Heart left ventricle (tissue), 16 donors: Measurements from ENCODE around the gene RIPK4. TPM values are rescaled to one million over a fixed set of nuclear protein-coding genes. Genes with fewer than 3 reads are reported as not detected.

Source experiments
- ATAC-seq, 4 donors: fragments of 200-7000 bp; cut with Tn5 transposase; one replicate each; pipeline ENCODE4 v1.9.1; 2020 to 2022; ENCODE audit warnings: moderate library complexity in 4 of 4, mild to moderate bottlenecking in 3 of 4, moderate number of reproducible peaks in 1 of 4
- DNase-seq, 5 donors: peaks; one replicate each; pipeline ENCODE4 v3.0.0-alpha.2; 2020
- H3K27ac ChIP-seq, 12 donors: fragments of 200-600 bp; sonication (generic) in 4 of 12; one replicate each; pipeline versions ENCODE4 v1.5.0 to v1.8.0; 2016 to 2022; ENCODE audit warnings: mild to moderate bottlenecking in 2 of 12
- H3K27me3 ChIP-seq, 9 donors: fragments of 200-600 bp; sonication (generic) in 2 of 9; one replicate each; pipeline versions ENCODE4 v1.5.1 to v1.8.0; 2016 to 2022; ENCODE audit warnings: mild to moderate bottlenecking in 3 of 9
- H3K36me3 ChIP-seq, 9 donors: fragments of 200-600 bp; sonication (generic) in 2 of 9; one replicate each; pipeline versions ENCODE4 v1.5.0 to v1.8.0; 2018 to 2022; ENCODE audit warnings: mild to moderate bottlenecking in 2 of 9
- H3K4me1 ChIP-seq, 12 donors: fragments of 200-600 bp; sonication (generic) in 4 of 12; one replicate each; pipeline versions ENCODE4 v1.5.0 to v1.8.0; 2016 to 2022; ENCODE audit warnings: mild to moderate bottlenecking in 3 of 12
- H3K4me3 ChIP-seq, 12 donors: fragments of 200-600 bp; sonication (generic) in 4 of 12; one replicate each; pipeline versions ENCODE4 v1.5.0 to v1.8.0; 2017 to 2022; ENCODE audit warnings: mild to moderate bottlenecking in 9 of 12, moderate library complexity in 4 of 12
- H3K9me3 ChIP-seq, 12 donors: fragments of 200-600 bp; sonication (generic) in 4 of 12; one replicate each; pipeline versions ENCODE4 v1.5.0 to v1.8.0; 2016 to 2022; ENCODE audit warnings: mild to moderate bottlenecking in 1 of 12
- CTCF ChIP-seq, 12 donors: fragments of 200-600 bp; sonication (generic) in 4 of 12; IDR thresholded peaks; one replicate each; pipeline versions ENCODE4 v1.5.0 to v1.8.0; 2018 to 2022; ENCODE audit warnings: antibody characterized with exemption in 12 of 12, mild to moderate bottlenecking in 5 of 12
- POLR2A ChIP-seq, 2 donors: fragments of 450-650 bp; IDR thresholded peaks; one replicate each; pipeline ENCODE4 v1.6.1; 2017; ENCODE audit warnings: antibody characterized with exemption in 2 of 2, mild to moderate bottlenecking in 2 of 2, moderate library complexity in 2 of 2
- WGBS, 4 donors: extraction: QIAGEN DNeasy Blood & Tissue Kit in 2 of 4; methylation state at CpG; one replicate each; pipeline versions ENCODE4 v1.1.5 to v1.1.7; 2013 to 2018; 5-methylcytosine and 5-hydroxymethylcytosine counted together
- intact Hi-C, 10 donors: fragments of 100-400 bp; cut with DNase I; formaldehyde crosslinking; loops; one replicate each; pipeline versions ENCODE4 v1.11.1 to v1.14.2; 2022
- polyA plus RNA-seq, 2 donors: library from polyadenylated mRNA; stranded (reverse); fragments of 200-250 nt; gene quantifications; one replicate each; pipeline ENCODE4 v1.2.3, GENCODE V29; 2013
- total RNA-seq, 9 donors: library from RNA; depleted of rRNA in 2 of 9; stranded (reverse); fragments of >200 nt in 2 of 9; fragmentation: NEBNext Ultra II Directional in 3 of 9; extraction: Animal tissue kit (Norgen Biotek cat#: 25700) in 3 of 9; gene quantifications; one replicate each; pipeline versions ENCODE4 v1.1.0 to v1.2.4, GENCODE V29; 2016 to 2023
- donor health status: ischemic (EF 13 %, LVEDD 7.1; RV severe dilation, severe dysfunction).
- donor health status: healthy with polysubstance abuse.
- donor health status: DM: no; HTN: yes; CAD: no.
- donor health status: DM: no; HTN: no; CAD: no.
- donor health status: ischemic (EF 25% LVEDD 6.9; RV normal size, moderate dysfunction).
- donor health status: ischemic (EF 25% LVEDD 5.7; RV mildly dilated, moderate dysfunction).
- donor health status: healthy.
- donor health status: DM: yes; HTN: yes; CAD: no.
- donor health status: ischemic (EF 35%, LVEDD 5.7; RV mildly dilated, moderate dysfunction).
- donor health status: nonischemic (EF 11% LVEDD 7.7; RV severe dilation, severe dysfunction).
- donor health status: DM: yes; HTN: yes; CAD: no.
- donor health status: PGD.
- donor health status: ischemic (EF 29% LVEDD 5.4; RV normal size, mild dysfunction).
- donor health status: nonischemic (EF 23%, LVEDD 6.1; RV moderate dilation, normal function).

RIPK4 gene
- total and polyA plus RNA-seq, 11 donors: 0.04 to 2.0 (median 0.08) TPM; not detected in 2

- TF ChIP-seq POLR2A (IDR thresholded peaks at IDR 0.05): no peak
- no peak for TF ChIP-seq CTCF (IDR thresholded peaks at IDR 0.05)
- intact Hi-C loops: no loop called here
- Histone ChIP-seq H3K27me3 (peaks cover 15 to 56% (median 37%) of the 10 kb centered on the region in 9 donors), H3K36me3 (no peaks in the 10 kb centered on the region), H3K4me1 (peaks cover 0 to 30% (median 6%) of the 10 kb centered on the region in 12 donors), H3K9me3 (no peaks in the 10 kb centered on the region), H3K4me3 (no peak overlapping the region), H3K27ac (no peak overlapping the region)
- DNase-seq (no peak), ATAC-seq (no peak)
- WGBS, 4 donors: 76 to 85% (median 78%) methylated on average over 9 of the region's 9 CpGs
These were observed 6.4 kb downstream of the RIPK4 start for GRCh38 chr21:41760411-41760810.

GRCh38 chr21:41759926-41760325 lies 6.9 kb downstream of the RIPK4 start:
- Histone ChIP-seq H3K4me1 (peaks cover 0 to 30% (median 6%) of the 10 kb centered on the region in 12 donors), H3K27me3 (peaks cover 14 to 51% (median 34%) of the 10 kb centered on the region in 9 donors), H3K36me3 (no peaks in the 10 kb centered on the region), H3K27ac (no peak overlapping the region), H3K4me3 (no peak overlapping the region), H3K9me3 (no peaks in the 10 kb centered on the region)
- no peak for ATAC-seq
- 90 to 96% (median 92%) methylated on average over 5 of the region's 5 CpGs for WGBS, 4 donors
- intact Hi-C loops: no loop called here
- TF ChIP-seq POLR2A (IDR thresholded peaks at IDR 0.05): no peak
- no peak for TF ChIP-seq CTCF (IDR thresholded peaks at IDR 0.05)
- no peak for DNase-seq

- H3K27me3 ChIP-seq: peaks cover 8 to 45% (median 33%) of the 10 kb centered on the region in 9 donors
- DNase-seq (no peak), ATAC-seq (no peak)
- no peak overlapping the region for H3K27ac ChIP-seq
- H3K4me1 ChIP-seq: peaks cover 0 to 30% (median 6%) of the 10 kb centered on the region in 12 donors
- no peak overlapping the region for H3K4me3 ChIP-seq
- no peaks in the 10 kb centered on the region for H3K36me3 ChIP-seq
- TF ChIP-seq CTCF (IDR thresholded peaks at IDR 0.05): no peak
- no peak for TF ChIP-seq POLR2A (IDR thresholded peaks at IDR 0.05)
- 70 to 80% (median 75%) methylated on average over 7 to 11 of the region's 11 CpGs for WGBS, 4 donors
- no peaks in the 10 kb centered on the region for H3K9me3 ChIP-seq
- intact Hi-C loops: no loop called here
These were observed 7.5 kb downstream of the RIPK4 start for GRCh38 chr21:41759214-41759840.

- Histone ChIP-seq H3K36me3 (no peaks in the 10 kb centered on the region), H3K9me3 (no peaks in the 10 kb centered on the region), H3K4me3 (no peak overlapping the region), H3K27me3 (peaks cover 0 to 38% (median 25%) of the 10 kb centered on the region in 9 donors), H3K27ac (no peak overlapping the region), H3K4me1 (peaks cover 0 to 30% (median 6%) of the 10 kb centered on the region in 12 donors)
- WGBS, 4 donors: 83 to 86% (median 84%) methylated on average over 5 of the region's 5 CpGs
- DNase-seq (no peak), ATAC-seq (no peak)
- no peak for TF ChIP-seq POLR2A (IDR thresholded peaks at IDR 0.05)
- no peak for TF ChIP-seq CTCF (IDR thresholded peaks at IDR 0.05)
- intact Hi-C loops: no loop called here
These were observed 8.3 kb downstream of the RIPK4 start for GRCh38 chr21:41758550-41758949.
